Tibial artery (tissue), 4 donors: ENCODE results near the gene PARD3B.

ENCODE experiments used
- DNase-seq, 2 donors: peaks; one replicate each; pipeline ENCODE4 v3.0.0-alpha.2; 2019
- H3K27ac ChIP-seq, 2 donors: fragments of 200-600 bp; sonication (generic) in 1 of 2; 1 replicate in 1 of 2; 2 replicates in 1 of 2; pipeline ENCODE4 v1.5.1; 2018 to 2019; ENCODE audit warnings: mild to moderate bottlenecking in 1 of 2
- H3K27me3 ChIP-seq, 2 donors: fragments of 200-600 bp; sonication (generic) in 1 of 2; one replicate each; pipeline versions ENCODE4 v1.5.1 to v1.6.0; 2016 to 2019
- H3K36me3 ChIP-seq, 3 donors: fragments of 200-600 bp; sonication (generic) in 2 of 3; one replicate each; pipeline ENCODE4 v1.5.1; 2016 to 2019; ENCODE audit warnings: mild to moderate bottlenecking in 2 of 3
- H3K4me1 ChIP-seq, 4 donors: fragments of 200-600 bp; sonication (generic) in 2 of 4; 1 replicate in 3 of 4; 2 replicates in 1 of 4; pipeline ENCODE4 v1.5.1; 2016 to 2019
- H3K4me3 ChIP-seq, 2 donors: fragments of 200-600 bp; sonication (generic) in 1 of 2; 1 replicate in 1 of 2; 2 replicates in 1 of 2; pipeline ENCODE4 v1.5.1; 2018 to 2019; ENCODE audit warnings: mild to moderate bottlenecking in 2 of 2
- H3K9me3 ChIP-seq, 3 donors: fragments of 200-600 bp; sonication (generic) in 1 of 3; one replicate each; pipeline ENCODE4 v1.5.1; 2016 to 2019
- CTCF ChIP-seq, 2 experiments: fragments of 200-600 bp in 1 of 2; fragments of 450-650 bp in 1 of 2; IDR thresholded peaks; one replicate each; pipeline ENCODE4 v1.5.1; 2017 to 2019; ENCODE audit warnings: antibody characterized with exemption in 2 of 2, mild to moderate bottlenecking in 1 of 2, moderate library complexity in 1 of 2
- intact Hi-C: fragments of 100-400 bp; cut with DNase I; formaldehyde crosslinking; loops from one replicate; pipeline ENCODE4 v1.15.0; 2023; ENCODE audit warnings: low total_unique reads

The PARD3B gene

GRCh38 chr2:204796581-204796980 lies 251.3 kb downstream of the PARD3B start:
- Histone ChIP-seq H3K27me3 (no peaks in the 10 kb centered on the region), H3K36me3 (no peaks in the 10 kb centered on the region), H3K4me1 (peaks cover 0 to 11% (median 0%) of the 10 kb centered on the region in 4 donors), H3K4me3 (no peak overlapping the region), H3K9me3 (no peaks in the 10 kb centered on the region), H3K27ac (no peak overlapping the region)
- no peak for TF ChIP-seq CTCF (IDR thresholded peaks at IDR 0.05)
- no peak for DNase-seq
- intact Hi-C loops, result no loop called here

- Histone ChIP-seq H3K27ac (no peak overlapping the region), H3K4me3 (no peak overlapping the region), H3K9me3 (no peaks in the 10 kb centered on the region), H3K4me1 (peaks cover 0 to 5% (median 0%) of the 10 kb centered on the region in 4 donors), H3K36me3 (no peaks in the 10 kb centered on the region), H3K27me3 (no peaks in the 10 kb centered on the region)
- no peak for TF ChIP-seq CTCF (IDR thresholded peaks at IDR 0.05)
- intact Hi-C loops, result no loop called here
- no peak for DNase-seq
Measured at GRCh38 chr2:204799791-204800190, 254.5 kb downstream of the PARD3B start.

GRCh38 chr2:204808494-204808893 lies 263.2 kb downstream of the PARD3B start:
- intact Hi-C loops, result no loop called here
- H3K4me1 ChIP-seq, result no peaks in the 10 kb centered on the region
- DNase-seq, result no peak
- peaks cover 0 to 18% (median 8%) of the 10 kb centered on the region in 3 donors for H3K9me3 ChIP-seq
- no peak overlapping the region for H3K4me3 ChIP-seq
- no peaks in the 10 kb centered on the region for H3K27me3 ChIP-seq
- no peak overlapping the region for H3K27ac ChIP-seq
- H3K36me3 ChIP-seq, result no peaks in the 10 kb centered on the region
- no peak for TF ChIP-seq CTCF (IDR thresholded peaks at IDR 0.05)

DNA sequence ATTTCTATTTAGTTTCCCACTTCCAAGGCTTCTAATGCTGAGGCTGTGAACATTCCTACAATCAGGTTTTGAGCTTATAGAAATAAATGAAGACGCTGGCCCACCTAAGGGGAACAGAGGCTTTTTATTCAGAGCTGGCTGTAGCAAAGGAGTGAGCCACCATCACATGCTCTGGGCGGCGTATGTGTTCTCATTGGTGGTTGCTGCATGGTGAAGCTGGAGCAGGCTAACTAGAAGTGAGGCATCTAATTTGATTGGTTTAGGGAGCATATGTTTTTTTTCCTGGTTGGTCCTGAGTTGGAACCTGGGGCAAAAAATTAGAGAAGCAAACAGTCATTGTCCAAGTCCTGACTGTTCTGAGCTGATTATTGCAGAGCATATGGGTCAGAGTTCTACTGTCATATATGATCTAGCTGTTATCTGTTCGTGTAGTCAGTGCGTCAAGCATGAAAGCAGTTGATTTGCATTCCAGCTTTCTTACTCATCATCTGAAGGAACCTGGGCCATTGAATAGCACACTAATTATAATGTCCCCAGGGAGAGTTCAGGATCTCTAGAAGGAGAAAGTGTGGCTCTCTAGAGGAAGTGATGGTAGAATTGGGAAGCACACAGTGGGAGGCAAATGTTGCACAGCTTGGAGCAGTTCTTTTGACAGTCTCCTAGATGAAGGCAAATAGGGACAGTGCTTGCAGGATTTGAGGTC lies 279.6 kb downstream of the PARD3B start:
- Histone ChIP-seq H3K27me3 (no peaks in the 10 kb centered on the region), H3K4me1 (no peaks in the 10 kb centered on the region), H3K9me3 (peaks cover 0 to 7% (median 0%) of the 10 kb centered on the region in 3 donors), H3K4me3 (no peak overlapping the region), H3K36me3 (no peaks in the 10 kb centered on the region), H3K27ac (no peak overlapping the region)
- intact Hi-C loops, result no loop called here
- DNase-seq, result no peak
- no peak for TF ChIP-seq CTCF (IDR thresholded peaks at IDR 0.05)

DNA sequence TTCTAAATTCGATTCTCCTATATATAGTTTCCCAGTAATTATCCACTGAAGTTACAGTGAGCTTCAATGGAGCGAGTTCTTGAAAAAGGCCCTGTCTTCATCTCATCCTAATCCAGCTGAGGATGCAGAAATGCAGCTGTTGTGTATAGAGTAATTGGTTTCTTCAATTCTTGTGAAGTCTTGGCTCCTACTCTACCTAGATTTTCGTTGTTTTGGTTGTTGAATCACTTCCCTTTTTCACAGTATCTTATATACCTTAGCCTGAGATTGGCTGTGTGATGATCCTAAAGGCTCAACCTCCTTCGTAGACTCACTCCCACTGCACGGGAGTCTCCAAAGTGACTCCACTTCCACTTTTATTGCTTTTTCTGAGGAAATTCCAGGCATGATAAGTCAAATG lies 280.4 kb downstream of the PARD3B start:
- H3K4me3 ChIP-seq, result no peak overlapping the region
- peaks cover 0 to 3% (median 0%) of the 10 kb centered on the region in 3 donors for H3K9me3 ChIP-seq
- intact Hi-C loops, result no loop called here
- H3K27me3 ChIP-seq, result no peaks in the 10 kb centered on the region
- TF ChIP-seq CTCF (IDR thresholded peaks at IDR 0.05), result no peak
- DNase-seq, result no peak
- H3K4me1 ChIP-seq, result no peaks in the 10 kb centered on the region
- H3K36me3 ChIP-seq, result no peaks in the 10 kb centered on the region
- H3K27ac ChIP-seq, result no peak overlapping the region
